NCI-H1417 treated with DMSO at 0.1 percent for 48 hours (cell line): ENCODE data around the gene ZAP70.

Source experiments
- DNase-seq: peaks from one replicate; lab custom pipeline; 2025; lab: John Stamatoyannopoulos, UW

ZAP70 gene

DNA sequence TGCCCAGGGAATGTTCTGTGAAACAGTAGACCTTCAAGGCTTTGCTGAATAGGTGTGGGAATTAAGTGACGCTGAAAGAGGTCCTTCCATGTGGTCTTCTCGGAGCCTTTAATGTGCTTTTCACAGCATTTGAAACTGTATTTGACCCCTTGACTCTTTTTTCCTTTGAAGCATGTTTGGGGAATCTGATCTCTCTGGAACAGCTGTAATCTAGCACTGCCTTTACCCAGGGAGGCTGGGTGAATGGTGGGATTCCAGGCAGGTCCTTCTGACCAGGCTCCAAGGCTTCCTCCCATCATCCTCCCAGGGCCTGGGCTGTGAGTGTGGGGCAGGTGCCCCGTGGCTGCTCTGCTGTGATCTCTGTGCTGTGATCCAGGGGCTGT is 4.2 kb downstream of the ZAP70 start:
- DNase-seq, result no peak

DNA sequence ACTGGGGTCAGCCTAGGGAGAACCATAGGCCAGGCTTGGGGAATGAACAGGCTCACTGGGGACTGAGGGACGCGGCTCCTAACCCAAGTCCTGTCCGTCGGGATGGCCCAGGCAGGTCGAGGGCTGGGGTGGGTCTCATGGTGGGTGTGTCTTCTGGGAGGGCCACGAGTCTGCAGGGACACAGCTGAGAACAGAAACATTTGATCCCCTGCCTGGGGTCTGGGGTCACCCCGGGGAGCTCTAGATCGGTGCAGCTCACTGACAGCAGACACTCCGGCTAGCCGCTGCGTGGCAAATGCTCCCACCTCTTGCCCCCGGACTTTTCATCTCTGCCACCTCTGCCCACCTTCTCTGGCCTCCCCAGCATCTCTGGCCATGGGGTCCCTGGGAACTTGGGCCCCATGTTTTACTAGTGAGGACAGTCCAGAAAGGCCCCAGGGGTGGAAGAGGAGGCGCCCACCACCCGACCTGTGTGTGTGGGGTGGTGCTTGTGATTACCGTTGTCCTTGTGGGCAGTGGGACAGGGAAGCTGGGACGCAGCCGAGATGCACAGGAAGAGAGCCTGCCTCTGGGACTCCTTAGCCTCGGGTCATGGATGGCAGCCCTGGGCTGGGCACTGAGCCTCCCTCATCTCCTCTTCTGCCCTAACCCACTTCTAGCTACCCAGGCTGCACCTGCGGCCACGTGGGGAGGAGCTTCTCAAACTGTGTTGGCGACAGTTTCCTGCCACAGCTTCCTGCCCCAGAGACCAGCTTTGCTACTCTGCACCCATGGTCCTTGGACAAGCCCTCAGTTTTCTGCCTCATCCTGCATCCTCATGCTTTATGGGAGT is 4.9 kb downstream of the ZAP70 start:
- DNase-seq, result no peak

DNA sequence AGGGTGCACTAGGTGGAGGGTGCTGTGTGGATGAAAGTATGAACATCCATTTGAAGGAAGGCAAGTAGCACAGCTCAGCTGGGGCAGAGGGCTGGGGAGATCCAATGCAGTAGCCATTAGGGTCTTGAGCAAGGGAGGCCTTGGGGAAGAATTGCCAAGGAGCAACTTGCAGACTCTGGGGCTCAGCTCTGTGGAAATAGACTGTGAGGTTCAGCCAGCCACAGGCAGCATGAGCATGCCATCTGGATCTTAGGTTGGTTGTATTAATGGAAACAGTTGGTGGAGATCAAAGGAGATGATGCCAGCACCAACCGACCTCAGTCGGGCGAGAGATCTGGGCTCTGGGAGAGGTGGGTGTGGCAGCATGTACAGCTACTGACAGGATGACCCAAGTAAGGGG is 5.6 kb downstream of the ZAP70 start:
- no peak for DNase-seq

DNA sequence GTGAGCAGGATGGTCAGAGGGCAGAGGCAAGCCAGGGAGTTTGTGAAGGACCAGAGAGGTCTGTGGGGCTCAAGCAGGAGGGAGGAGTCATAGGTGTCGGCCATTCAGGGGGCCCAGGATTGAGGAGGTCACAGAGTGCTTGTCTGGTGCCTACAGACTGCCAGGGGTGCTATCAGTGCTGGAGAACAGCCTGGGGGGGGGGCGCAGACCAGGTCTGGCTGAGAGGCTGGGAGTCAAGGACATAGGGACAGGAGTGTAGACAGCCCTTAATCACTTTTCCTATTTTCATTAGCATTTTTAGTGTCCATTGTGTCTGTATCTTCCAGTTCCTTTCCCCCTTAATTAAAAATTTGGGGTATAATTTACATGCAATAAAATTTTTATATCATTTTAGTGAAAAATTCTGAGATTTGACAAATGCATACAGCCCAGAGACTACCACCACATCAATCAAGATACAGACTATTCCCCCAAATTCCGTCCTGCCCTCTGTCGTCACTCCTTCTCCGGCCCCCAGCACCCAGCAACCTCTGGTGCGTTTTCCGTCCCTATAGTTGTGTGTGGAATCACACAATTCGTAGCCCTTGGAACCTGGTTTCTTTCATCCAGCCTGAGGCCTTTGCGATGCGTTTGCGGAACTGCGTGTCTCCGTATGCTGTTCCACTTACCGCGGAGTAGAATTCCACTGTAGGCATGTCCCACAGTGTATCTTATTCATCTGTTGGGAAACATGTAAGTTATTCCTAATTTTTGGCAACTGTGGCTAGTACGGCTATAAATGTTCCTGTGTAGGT is 6.2 kb downstream of the ZAP70 start:
- DNase-seq, result no peak

DNA sequence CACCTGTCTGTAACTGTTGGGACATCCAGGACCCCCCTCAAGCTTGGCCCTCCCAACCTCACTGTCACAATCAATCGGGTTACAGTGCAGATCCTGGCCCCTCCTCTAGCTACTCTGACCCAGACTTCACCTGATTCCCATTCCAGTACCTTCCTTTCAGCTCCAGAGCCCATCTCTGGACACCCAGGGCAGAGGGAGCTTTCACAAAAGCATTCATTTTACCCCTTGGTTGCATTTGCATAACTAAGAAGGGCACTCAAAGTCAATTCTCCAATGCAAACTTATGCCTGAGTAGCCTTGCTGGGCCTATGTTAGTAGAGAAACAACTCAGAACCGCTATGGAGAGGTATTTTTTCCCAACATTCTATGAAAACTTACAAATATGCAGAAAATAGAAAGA is 7.4 kb downstream of the ZAP70 start:
- no peak for DNase-seq

DNA sequence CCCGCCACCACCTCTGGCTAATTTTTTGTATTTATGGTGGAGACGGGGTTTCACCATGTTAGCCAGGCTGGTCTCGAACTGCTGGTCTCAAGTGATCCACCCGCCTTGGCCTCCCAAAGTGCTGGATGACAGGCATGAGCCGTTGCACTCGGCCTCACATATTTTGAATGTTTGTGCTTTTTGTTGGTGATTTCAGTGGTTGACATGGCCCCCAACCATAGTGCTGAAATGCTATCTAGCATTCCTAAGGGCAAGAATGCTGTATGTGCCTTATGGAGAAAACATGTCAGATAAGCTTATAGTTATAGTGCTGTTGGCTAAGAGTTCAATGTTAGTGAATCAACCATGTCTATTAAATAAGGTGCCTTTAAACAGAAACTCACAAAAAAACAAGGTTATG is 8.9 kb downstream of the ZAP70 start:
- no peak for DNase-seq

DNA sequence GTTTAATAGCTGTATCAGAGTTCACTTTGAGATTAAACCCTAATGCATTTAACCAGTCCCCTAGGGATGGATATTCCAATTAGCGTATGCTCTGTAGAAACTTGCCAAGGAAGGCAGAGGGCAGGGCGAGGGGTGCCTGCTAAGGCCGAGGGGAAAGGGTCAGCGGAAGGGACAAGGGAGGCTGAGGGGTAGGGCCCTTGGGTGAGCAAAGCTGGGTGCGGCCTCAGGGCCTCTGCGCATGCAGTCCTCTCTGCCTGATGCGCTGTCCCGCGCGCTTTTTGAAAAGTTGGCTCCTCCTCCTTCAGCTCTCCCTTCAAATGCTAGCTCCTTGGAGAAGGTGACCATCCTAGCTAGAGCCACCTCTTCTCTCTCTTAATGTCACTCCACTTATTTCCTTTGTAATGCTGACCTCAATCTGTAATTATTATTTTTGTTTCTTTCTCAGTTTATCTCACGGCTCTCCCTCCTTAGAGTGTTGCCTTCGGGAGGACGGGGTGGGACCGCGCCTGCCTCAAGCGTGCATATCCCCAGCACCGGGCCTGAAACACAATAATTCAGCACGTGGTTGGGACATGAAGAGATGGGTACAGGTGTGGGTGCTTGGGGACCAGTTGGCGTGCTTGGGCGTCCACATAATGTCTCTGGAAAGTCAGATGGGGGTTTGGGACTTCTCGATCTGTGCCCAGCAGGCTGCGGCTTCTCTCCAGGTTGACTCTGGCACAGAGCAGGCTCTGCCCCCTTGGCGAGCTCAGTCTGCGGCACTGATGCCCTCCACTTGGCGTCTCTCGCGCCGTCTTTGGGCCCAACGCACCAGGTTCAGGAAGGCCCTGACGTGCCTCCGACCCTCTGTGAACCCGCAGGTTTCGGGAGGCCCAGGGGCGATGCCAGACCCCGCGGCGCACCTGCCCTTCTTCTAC is 10.0 kb downstream of the ZAP70 start:
- DNase-seq, result no peak

DNA sequence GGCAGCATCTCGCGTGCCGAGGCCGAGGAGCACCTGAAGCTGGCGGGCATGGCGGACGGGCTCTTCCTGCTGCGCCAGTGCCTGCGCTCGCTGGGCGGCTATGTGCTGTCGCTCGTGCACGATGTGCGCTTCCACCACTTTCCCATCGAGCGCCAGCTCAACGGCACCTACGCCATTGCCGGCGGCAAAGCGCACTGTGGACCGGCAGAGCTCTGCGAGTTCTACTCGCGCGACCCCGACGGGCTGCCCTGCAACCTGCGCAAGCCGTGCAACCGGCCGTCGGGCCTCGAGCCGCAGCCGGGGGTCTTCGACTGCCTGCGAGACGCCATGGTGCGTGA is 10.7 kb downstream of the ZAP70 start:
- DNase-seq, result no peak

DNA sequence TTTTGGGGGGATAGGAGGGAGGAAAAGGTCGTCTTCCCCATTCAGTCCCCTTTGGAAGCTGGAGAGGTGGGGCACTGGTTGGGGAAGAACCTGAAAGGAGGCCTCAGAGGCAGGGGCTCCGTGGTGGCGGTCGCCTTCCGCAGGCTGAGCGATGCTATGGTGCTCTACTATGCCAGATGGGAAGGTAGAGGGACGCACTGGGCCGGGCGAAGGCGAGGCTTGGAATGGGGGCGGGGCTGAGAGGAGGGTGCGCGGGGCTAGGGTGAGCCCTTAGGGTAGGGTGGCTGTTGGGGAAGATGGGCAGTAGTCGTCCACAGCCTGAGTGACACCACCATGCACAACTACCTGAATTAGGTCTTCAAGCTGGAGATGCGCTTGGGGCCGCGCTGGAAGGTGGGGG is 11.1 kb downstream of the ZAP70 start:
- DNase-seq, result no peak

DNA sequence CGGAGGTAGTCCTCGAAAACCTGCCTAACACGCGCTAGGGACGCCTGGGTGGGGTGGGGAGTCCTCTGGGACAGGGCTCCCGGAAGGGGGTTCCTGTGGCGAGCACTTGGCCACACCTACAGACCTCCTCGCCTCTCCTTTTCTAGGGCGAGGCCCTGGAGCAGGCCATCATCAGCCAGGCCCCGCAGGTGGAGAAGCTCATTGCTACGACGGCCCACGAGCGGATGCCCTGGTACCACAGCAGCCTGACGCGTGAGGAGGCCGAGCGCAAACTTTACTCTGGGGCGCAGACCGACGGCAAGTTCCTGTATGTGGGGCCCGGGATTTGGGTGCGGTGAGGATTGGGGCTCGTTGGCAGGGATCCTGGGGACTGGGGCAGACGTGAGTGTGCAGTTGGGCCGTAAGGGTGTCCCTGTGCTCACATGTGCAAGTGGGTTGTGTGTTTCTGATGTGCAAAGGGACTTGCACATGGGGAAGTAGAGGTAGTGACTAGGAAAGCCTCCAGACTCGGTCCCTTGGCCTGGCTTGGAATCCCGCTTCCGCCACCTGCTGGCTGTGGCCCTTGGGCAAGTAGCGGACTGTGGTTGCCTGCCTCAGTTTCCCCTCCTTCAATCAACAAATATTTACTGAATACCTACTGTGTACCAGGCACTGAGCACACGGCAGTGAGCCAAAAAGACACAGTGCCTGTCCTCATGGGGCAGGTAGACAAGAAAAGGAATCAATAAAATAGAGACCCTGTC is 11.7 kb downstream of the ZAP70 start:
- no peak for DNase-seq

DNA sequence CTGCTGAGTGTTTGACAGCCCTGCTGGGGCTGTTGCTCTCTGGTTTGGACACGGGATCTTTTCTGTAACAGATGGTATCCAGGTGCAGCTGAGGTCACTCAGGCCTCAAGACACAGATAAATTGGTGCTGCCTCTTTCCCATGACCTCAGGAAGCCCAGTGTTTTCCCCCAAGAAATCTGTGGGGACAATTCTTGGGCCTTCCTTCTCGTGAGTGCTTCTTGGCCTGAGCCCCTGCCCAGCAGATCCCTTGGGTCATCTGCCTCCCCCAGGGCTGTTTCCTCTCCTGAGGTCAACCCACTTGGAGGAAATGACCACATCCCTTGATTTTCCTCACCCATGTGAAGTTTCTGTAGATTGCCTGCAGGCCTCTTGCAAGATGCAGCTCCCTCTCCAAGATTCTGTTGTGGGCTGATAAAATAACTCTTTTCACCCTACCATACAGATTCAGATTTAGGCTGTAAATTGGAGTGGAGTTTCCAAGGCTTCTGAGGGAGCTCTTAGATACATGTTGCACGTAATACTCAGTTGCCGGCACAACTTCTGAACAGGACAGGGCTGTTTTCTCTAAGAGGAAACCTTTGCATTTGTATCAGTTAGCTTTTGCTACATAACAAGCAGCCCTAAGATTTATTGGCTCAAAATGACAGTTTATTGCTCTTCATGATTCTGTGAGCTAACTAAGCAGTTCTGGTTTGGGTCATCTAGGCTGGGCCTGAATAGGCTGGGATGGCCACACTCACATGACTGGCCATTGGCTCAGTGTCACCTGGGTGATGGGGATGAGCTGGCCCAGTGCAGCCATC is 13.1 kb downstream of the ZAP70 start:
- no peak for DNase-seq

DNA sequence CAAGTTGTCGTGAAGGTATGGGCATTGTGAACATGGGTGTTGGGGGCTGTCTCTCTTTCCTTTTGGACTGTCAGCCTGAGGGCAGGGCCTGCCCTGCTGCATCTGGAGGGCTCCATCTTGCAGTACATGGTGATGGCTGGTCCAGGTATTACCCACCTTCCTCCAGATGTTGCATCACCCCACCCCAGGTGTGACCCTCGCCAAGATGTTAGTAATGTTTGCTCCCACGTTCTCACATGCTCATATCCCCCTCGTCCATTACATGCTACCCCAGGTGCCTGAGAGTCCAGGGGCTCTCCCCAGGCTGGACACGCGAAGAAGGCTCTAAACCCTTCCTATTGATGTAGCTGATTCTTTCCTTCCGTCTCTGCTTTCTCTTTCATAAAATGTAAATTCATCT is 13.9 kb downstream of the ZAP70 start:
- no peak for DNase-seq

DNA sequence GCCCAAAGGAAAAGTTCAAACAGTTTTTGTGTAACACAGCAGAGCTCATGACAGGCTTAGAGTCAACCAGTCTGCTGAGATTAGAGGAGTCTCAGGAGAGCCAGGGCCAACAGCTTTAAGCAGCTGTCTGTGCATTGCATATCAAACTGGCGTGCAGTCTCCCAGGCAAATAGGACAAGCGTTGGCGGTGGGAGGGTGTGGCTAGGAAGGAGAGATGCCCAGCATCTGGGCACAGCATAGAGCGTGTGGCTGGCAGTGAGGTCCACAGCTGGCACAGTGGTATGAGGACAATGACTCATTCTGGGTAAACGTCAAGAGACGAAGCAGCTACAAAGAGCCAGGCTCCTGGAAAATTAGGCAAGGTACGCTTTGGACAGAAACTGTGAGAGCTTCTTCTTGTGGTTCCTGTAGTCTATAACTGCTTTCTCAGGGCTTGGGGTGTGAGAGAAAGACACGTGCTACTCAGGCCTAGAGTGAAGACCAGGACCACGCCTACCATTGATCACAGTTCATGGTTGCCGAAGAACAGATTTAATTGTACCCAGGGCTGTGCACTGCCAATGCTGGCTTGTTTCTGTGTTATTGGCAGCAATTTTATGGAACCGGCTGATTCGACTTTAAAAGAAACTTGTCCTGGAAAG is 14.8 kb downstream of the ZAP70 start:
- DNase-seq, result no peak

DNA sequence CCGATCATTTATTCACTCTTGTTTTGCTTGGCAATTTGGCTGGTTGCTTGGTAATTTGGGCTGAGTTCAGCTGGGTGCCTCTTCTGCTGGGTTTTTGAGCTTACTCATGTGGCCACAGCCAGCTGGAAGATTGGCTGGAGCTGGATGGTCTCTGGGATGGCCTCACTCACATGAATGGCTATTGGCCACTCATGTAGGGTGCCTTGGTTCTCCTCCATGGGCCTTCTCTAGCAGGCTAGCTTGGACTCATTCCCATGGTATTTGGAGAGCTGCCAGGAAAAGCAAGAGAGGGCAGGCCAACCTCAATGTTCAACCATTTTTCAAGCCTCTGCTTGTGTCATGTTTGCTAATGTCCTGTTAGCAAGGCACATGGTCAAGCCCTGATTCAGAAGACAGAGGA is 16.9 kb downstream of the ZAP70 start:
- DNase-seq, result no peak

DNA sequence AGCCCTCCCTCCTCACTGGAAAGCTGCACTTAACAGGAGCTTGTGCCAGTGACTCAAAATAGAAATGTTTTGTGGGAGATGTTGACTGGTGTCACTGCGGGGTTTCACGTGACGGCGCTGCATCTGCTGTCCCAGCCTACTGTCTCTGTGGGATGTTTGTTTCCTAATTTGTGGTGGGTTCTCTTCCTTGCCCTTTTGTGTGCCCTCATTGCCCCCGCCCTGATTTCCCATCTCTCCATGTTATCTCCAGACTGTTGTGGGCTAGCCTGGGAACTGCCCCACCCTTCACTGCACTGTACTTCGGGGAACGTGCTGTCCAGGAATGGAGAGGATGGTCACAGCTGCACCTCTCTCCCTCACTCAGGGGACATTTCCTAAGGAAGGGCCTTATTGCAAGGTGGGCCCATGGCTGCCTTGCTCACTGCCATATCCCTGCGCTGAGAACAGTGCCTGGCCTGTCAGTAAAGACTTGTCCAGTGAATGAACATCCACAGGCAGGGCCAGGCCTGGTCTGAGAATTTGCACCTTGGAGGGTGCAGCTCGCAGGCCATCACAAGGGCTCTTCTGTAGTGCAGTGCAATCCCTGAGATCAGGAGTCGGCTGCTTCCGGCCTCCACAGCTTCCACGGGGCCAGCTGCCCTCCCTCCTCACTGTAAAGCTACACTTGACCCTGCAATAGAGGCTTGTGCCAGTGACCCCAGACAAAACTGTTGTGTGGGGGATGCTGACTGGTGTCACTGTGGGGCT is 18.1 kb downstream of the ZAP70 start:
- DNase-seq, result no peak

DNA sequence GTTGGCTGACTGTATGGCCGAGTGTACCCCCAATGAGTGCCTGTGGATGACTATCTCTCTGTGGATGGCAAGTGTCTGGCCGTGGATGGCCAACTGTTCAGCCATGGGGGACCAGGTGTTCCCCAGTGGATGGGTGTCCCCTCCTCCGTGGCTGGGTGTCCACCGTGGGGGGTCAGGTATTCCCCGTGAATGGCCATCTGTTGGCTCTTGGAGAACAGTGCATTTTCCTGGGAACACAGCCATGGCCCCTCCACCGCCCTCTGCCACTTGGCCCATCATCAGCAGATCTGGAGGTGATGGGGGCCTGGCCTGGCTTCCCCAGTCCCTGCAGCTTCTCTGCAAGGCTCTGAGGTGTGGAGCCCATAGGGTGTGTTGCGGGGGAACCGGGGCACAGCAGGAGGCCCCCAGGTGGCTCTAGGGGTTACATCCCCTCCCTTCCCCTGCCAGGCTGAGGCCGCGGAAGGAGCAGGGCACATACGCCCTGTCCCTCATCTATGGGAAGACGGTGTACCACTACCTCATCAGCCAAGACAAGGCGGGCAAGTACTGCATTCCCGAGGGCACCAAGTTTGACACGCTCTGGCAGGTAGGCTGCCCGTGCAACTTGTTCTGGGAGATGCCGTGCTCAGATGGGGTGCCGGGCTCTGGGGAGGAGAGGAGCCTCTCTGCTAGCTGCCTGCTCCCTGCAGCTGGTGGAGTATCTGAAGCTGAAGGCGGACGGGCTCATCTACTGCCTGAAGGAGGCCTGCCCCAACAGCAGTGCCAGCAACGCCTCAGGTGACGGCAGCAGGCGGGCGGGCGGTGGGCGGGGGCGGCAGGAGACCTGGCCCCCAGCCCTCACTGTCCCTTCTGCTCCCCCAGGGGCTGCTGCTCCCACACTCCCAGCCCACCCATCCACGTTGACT is 19.3 kb downstream of the ZAP70 start:
- DNase-seq, result no peak

DNA sequence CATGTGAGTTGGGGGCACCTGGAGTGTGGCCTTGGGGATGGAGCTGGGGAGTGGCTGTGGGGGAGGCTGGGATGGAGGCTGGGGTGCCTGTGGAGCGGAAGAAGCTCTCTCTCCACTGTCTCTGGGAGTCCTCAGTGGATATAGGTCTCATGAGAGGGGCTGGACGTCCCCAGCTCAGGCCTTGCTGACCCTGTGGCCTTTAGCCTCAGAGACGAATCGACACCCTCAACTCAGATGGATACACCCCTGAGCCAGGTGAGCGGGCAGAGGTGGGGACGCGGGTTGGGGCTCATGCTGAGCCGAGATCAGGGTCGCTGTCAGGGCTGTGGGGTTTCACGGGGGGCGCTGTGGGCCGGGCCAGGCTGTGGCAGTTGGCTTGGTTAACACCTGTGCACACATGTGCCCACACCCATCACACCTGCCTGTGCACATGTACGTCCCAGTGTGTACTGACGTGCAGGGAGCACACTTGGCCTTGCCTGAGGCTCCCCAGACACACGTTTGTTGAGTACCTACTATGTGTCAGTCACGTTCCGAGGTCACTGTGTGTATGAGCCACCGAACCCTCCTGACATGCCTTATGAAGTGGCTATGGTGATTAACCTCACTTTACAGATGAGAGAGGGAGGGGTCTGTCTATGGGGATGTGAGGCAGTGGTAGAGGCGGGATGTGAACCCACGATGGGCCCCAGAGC is 20.1 kb downstream of the ZAP70 start:
- DNase-seq, result no peak
